H1 (cell line): ENCODE measurements around the gene CAPZB.

Experiments
- ASH2L ChIP-seq: fragments of 200-600, 300-600 bp; sonication (generic); IDR thresholded peaks from one replicate; pipeline ENCODE4 v1.7.1; 2017; ENCODE audit warnings: low read length
- BACH1 ChIP-seq: IDR thresholded peaks from 2 replicates; pipeline ENCODE4 v1.6.1; 2012; ENCODE audit warnings: low read length, improper control_type of control experiment
- BRCA1 ChIP-seq: IDR thresholded peaks from 2 replicates; pipeline ENCODE4 v1.6.1; 2012; ENCODE audit warnings: low read depth, low read length, improper control_type of control experiment
- EP300 ChIP-seq, 2 experiments: IDR thresholded peaks; 1 replicate in 1 of 2; 2 replicates in 1 of 2; pipeline ENCODE4 v1.6.1; 2011 to 2012; ENCODE audit warnings: low read depth in 2 of 2, low read length in 2 of 2, mild to moderate bottlenecking in 2 of 2, borderline replicate concordance in 1 of 2, inconsistent platforms in 1 of 2, moderate library complexity in 1 of 2
- EZH2 ChIP-seq: fragments of 200-600 bp; sonication (generic); IDR thresholded peaks from 2 replicates; pipeline ENCODE4 v1.7.1; 2012; ENCODE audit warnings: low read depth, mild to moderate bottlenecking, moderate library complexity, low read length, inconsistent platforms; ENCODE audit not compliant: severe bottlenecking
- MAFK ChIP-seq: IDR thresholded peaks from 2 replicates; pipeline ENCODE4 v1.6.1; 2012; ENCODE audit warnings: low read depth, mild to moderate bottlenecking, improper control_type of control experiment, low read length
- POLR2AphosphoS5 ChIP-seq: IDR thresholded peaks from 2 replicates; pipeline ENCODE4 v1.6.1; 2011; ENCODE audit warnings: low read depth, low read length
- RNF2 ChIP-seq: fragments of 200-900, 300-1000 bp; sonication (generic); IDR thresholded peaks from 2 replicates; pipeline ENCODE4 v1.7.1; 2016; ENCODE audit warnings: borderline replicate concordance, low read depth, mild to moderate bottlenecking, antibody characterized with exemption, low read length; ENCODE audit not compliant: poor library complexity, severe bottlenecking; ENCODE audit errors: missing control alignments
- SIN3A ChIP-seq, 2 experiments: IDR thresholded peaks in 1 of 2; conservative IDR thresholded peaks in 1 of 2; 2 replicates each; pipeline ENCODE4 v1.6.1; 2011 to 2012; ENCODE audit warnings: low read length in 2 of 2, improper control_type of control experiment in 1 of 2, low read depth in 1 of 2, mild to moderate bottlenecking in 1 of 2
- TCF12 ChIP-seq: IDR thresholded peaks from 2 replicates; pipeline ENCODE4 v1.6.1; 2011; ENCODE audit warnings: low read depth, mild to moderate bottlenecking, low read length
- TF ChIP-seq, protein P1 (sequence below), 3 experiments: IDR thresholded peaks; 1 replicate in 2 of 3; 2 replicates in 1 of 3; pipeline versions ENCODE4 v1.5.1 to v1.6.1; 2011; ENCODE audit warnings: low read length in 3 of 3, mild to moderate bottlenecking in 3 of 3, inconsistent platforms in 2 of 3, low read depth in 1 of 3, moderate library complexity in 1 of 3; ENCODE audit not compliant: insufficient read depth in 1 of 3; ENCODE audit errors: control extremely low read depth in 1 of 3
- TF ChIP-seq, protein P2 (sequence below): IDR thresholded peaks from 2 replicates; pipeline ENCODE4 v1.6.1; 2012; ENCODE audit warnings: inconsistent platforms
- TF ChIP-seq, protein P3 (sequence below): IDR thresholded peaks from 2 replicates; pipeline ENCODE4 v1.6.1; 2011; ENCODE audit warnings: low read length, improper control_type of control experiment

DNA sequence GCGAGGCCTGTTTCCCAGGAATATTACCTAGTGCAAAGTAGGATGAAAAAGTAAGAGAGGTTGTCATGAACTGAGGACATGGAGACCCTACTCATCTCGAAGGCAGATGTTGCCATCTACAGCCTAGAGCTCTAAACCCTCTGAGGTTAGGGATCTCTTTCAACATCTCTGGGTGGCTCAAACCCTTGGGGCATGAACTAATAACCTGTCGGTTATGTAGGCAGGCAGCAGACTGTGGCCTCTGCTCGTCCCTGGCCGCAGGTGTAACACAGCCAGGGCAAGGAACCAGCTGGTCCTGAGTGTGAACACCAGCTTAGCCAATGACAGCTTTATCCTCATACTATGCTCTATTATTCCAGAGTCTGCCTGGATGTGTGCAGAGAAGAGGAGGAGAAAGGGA, 13.2 kb downstream of the CAPZB start:
- TF ChIP-seq RNF2 (no peak), POLR2AphosphoS5 (no peak), EP300 (IDR thresholded peaks at IDR 0.05; ENCODE audit: borderline replicate concordance in 1 of 2, low read depth in 2 of 2, low read length in 2 of 2) (no peak), EZH2 (no peak), MAFK (no peak), BACH1 (no peak), ASH2L (no peak), SIN3A (conservative IDR thresholded peaks at IDR 0.05 in 1 of 2, IDR thresholded peaks at IDR 0.05 in 1 of 2; ENCODE audit: low read depth in 1 of 2, low read length in 2 of 2) (no peak), TCF12 (no peak), BRCA1 (no peak)
- TF ChIP-seq, protein P1, sequence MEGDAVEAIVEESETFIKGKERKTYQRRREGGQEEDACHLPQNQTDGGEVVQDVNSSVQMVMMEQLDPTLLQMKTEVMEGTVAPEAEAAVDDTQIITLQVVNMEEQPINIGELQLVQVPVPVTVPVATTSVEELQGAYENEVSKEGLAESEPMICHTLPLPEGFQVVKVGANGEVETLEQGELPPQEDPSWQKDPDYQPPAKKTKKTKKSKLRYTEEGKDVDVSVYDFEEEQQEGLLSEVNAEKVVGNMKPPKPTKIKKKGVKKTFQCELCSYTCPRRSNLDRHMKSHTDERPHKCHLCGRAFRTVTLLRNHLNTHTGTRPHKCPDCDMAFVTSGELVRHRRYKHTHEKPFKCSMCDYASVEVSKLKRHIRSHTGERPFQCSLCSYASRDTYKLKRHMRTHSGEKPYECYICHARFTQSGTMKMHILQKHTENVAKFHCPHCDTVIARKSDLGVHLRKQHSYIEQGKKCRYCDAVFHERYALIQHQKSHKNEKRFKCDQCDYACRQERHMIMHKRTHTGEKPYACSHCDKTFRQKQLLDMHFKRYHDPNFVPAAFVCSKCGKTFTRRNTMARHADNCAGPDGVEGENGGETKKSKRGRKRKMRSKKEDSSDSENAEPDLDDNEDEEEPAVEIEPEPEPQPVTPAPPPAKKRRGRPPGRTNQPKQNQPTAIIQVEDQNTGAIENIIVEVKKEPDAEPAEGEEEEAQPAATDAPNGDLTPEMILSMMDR (IDR thresholded peaks at IDR 0.05; ENCODE audit: control extremely low read depth in 1 of 3, insufficient read depth in 1 of 3, low read depth in 1 of 3, low read length in 3 of 3): no peak
- TF ChIP-seq, protein P2, sequence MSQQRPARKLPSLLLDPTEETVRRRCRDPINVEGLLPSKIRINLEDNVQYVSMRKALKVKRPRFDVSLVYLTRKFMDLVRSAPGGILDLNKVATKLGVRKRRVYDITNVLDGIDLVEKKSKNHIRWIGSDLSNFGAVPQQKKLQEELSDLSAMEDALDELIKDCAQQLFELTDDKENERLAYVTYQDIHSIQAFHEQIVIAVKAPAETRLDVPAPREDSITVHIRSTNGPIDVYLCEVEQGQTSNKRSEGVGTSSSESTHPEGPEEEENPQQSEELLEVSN: no peak
- TF ChIP-seq, protein P3, sequence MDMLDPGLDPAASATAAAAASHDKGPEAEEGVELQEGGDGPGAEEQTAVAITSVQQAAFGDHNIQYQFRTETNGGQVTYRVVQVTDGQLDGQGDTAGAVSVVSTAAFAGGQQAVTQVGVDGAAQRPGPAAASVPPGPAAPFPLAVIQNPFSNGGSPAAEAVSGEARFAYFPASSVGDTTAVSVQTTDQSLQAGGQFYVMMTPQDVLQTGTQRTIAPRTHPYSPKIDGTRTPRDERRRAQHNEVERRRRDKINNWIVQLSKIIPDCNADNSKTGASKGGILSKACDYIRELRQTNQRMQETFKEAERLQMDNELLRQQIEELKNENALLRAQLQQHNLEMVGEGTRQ: no peak
